ENCODE measurements around the gene EPN3.

EPN3 gene

GRCh38 chr17:50532452-50533024, at the start of gene EPN3:
EPN3 (plus strand) TSS chr17:50532735; CDS start chr17:50536557, 3,822 bp downstream.
- peak; percentile 74 for DNase-seq (ENCODE audit: low read depth, low spot score)

GRCh38 chr17:50483266-50483665, 49.3 kb upstream of the EPN3 start:
- no peak for DNase-seq (ENCODE audit: low read depth, low spot score)

GRCh38 chr17:50484386-50485155, 48.0 kb upstream of the EPN3 start:
- DNase-seq (ENCODE audit: low read depth, low spot score), result no peak

- DNase-seq (ENCODE audit: low read depth, low spot score), result no peak
Observed at GRCh38 chr17:50487213-50488096, 45.1 kb upstream of the EPN3 start.

GRCh38 chr17:50488880-50489279, 43.7 kb upstream of the EPN3 start:
- DNase-seq (ENCODE audit: low read depth, low spot score), result no peak

- DNase-seq (ENCODE audit: low read depth, low spot score), result no peak
Observed at GRCh38 chr17:50491505-50491904, 41.0 kb upstream of the EPN3 start.

- no peak for DNase-seq (ENCODE audit: low read depth, low spot score)
Observed at GRCh38 chr17:50492214-50492613, 40.3 kb upstream of the EPN3 start.

GRCh38 chr17:50493744-50494143, 38.8 kb upstream of the EPN3 start:
- no peak for DNase-seq (ENCODE audit: low read depth, low spot score)

- DNase-seq (ENCODE audit: low read depth, low spot score), result no peak
Observed at GRCh38 chr17:50495217-50495823, 37.2 kb upstream of the EPN3 start.

- DNase-seq (ENCODE audit: low read depth, low spot score), result no peak
Observed at GRCh38 chr17:50495918-50496317, 36.6 kb upstream of the EPN3 start.

- DNase-seq (ENCODE audit: low read depth, low spot score), result no peak
Observed at GRCh38 chr17:50498021-50498874, 34.3 kb upstream of the EPN3 start.

- DNase-seq (ENCODE audit: low read depth, low spot score), result no peak
Observed at GRCh38 chr17:50499270-50499669, 33.3 kb upstream of the EPN3 start.

GRCh38 chr17:50499721-50500120, 32.8 kb upstream of the EPN3 start:
- DNase-seq (ENCODE audit: low read depth, low spot score), result no peak

- DNase-seq (ENCODE audit: low read depth, low spot score), result no peak
Observed at GRCh38 chr17:50501054-50501453, 31.5 kb upstream of the EPN3 start.

GRCh38 chr17:50502301-50502990, 30.1 kb upstream of the EPN3 start:
- DNase-seq (ENCODE audit: low read depth, low spot score), result no peak

GRCh38 chr17:50505591-50506130, 26.9 kb upstream of the EPN3 start:
- DNase-seq (ENCODE audit: low read depth, low spot score), result no peak

- DNase-seq (ENCODE audit: low read depth, low spot score), result no peak
Observed at GRCh38 chr17:50506298-50506697, 26.2 kb upstream of the EPN3 start.

- peak; percentile 72 for DNase-seq (ENCODE audit: low read depth, low spot score)
Observed at GRCh38 chr17:50507871-50508572, 24.5 kb upstream of the EPN3 start, which contains the start of gene MYCBPAP. MYCBPAP (plus strand) TSS chr17:50508439; CDS start chr17:50508675, 236 bp downstream.
